Esophagus squamous epithelium (tissue), 4 donors: Measurements from ENCODE around the gene DUSP11.

Experiments
- POLR2A ChIP-seq, 4 donors: fragments of 450-650 bp; IDR thresholded peaks; one replicate each; pipeline ENCODE4 v1.6.1; 2017; ENCODE audit warnings: antibody characterized with exemption in 4 of 4, mild to moderate bottlenecking in 4 of 4, moderate library complexity in 3 of 4
- TF ChIP-seq, protein P1 (sequence below), 6 experiments: fragments of 450-650 bp in 4 of 6; fragments of 200-600 bp in 2 of 6; sonication (generic) in 2 of 6; IDR thresholded peaks; one replicate each; pipeline ENCODE4 v1.5.1; 2016 to 2019; ENCODE audit warnings: antibody characterized with exemption in 6 of 6, mild to moderate bottlenecking in 4 of 6, moderate library complexity in 4 of 6

DNA sequence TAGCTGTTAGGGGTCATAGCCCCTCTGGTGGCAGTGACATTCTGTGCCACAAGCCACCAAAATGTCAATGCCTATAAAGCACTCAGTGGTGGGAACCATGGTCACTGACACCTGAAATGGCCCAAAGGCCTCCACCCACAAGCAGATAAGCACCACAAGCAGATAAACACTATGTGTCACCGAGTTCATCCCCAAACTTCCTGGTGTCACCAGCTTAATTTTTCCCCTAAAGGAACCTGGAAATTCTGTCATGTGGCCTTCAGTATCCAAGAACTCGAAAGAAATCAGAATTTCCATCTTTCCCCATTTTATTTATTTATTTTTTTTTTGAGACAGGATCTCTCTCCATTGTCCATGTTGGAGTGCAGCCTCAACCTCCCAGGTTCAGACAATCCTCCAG lies 39.1 kb downstream of the DUSP11 start:
- TF ChIP-seq, protein P1, sequence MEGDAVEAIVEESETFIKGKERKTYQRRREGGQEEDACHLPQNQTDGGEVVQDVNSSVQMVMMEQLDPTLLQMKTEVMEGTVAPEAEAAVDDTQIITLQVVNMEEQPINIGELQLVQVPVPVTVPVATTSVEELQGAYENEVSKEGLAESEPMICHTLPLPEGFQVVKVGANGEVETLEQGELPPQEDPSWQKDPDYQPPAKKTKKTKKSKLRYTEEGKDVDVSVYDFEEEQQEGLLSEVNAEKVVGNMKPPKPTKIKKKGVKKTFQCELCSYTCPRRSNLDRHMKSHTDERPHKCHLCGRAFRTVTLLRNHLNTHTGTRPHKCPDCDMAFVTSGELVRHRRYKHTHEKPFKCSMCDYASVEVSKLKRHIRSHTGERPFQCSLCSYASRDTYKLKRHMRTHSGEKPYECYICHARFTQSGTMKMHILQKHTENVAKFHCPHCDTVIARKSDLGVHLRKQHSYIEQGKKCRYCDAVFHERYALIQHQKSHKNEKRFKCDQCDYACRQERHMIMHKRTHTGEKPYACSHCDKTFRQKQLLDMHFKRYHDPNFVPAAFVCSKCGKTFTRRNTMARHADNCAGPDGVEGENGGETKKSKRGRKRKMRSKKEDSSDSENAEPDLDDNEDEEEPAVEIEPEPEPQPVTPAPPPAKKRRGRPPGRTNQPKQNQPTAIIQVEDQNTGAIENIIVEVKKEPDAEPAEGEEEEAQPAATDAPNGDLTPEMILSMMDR (IDR thresholded peaks at IDR 0.05), result no peak
- no peak for TF ChIP-seq POLR2A (IDR thresholded peaks at IDR 0.05)
